ENCODE results near the gene CLRN3.

GRCh38 chr10:127878475-127879055, 14.2 kb downstream of the CLRN3 start:
- TF ChIP-seq POLR2A (IDR thresholded peaks at IDR 0.05) (no peak), CTCF (IDR thresholded peaks at IDR 0.05) (no peak), EP300 (IDR thresholded peaks at IDR 0.05) (no peak)
